Measurements from ENCODE around the gene USP13. TPM values are rescaled to one million over a fixed set of nuclear protein-coding genes. Genes with fewer than 3 reads are reported as not detected.

USP13 gene
- total and polyA plus RNA-seq, 2 experiments from 2014 or later = 9.6 to 22.7 TPM

DNA sequence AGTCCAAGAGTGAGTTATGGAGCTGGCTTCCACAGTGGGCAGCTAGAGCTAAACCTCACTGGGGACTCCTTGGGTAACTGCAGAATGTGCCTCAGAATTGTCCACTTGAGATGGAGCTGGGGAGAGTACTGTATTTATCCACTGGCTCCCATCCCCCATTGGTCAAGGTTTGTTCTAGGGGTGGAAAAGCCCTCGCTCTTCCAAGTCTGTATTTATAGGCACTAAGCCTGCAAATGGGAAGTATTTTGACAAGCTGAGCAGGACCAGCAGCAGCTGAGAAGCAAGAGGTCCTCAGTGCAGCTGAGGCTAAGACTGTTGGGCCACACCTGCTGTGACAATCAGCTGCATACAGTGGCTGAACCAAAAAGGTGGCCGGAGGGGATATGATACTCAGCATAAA lies 5.8 kb downstream of the USP13 start:
- H3F3A ChIP-seq (replicated peaks; ENCODE audit: low read depth) = no peaks in the 10 kb centered on the region; the same call in 1 of the 2 replicates
- no peaks in the 10 kb centered on the region for H3K36me3 ChIP-seq (ENCODE audit: insufficient read depth)
- no peak overlapping the region for H3K27ac ChIP-seq (ENCODE audit: low read depth)
- peaks cover 23% of the 10 kb centered on the region for H3K4me1 ChIP-seq (ENCODE audit: insufficient read depth)
- Mint-ChIP-seq H3K4me3 (no peak overlapping the region), H3K9me3 (0 out of 3 replicates have a peak, but pooled peaks cover 2% of the 10 kb centered on the region), H3K36me3 (ENCODE audit: low read depth) (peaks cover 7% of the 10 kb centered on the region), H3K4me1 (peaks cover 34% of the 10 kb centered on the region), H3K27ac (no peak overlapping the region), H3K27me3 (ENCODE audit: insufficient read depth, low read depth, poor library complexity) (peaks cover 10% of the 10 kb centered on the region)
- no peak overlapping the region for H3K4me2 ChIP-seq
- H3K4me3 ChIP-seq = no peak overlapping the region
- TF ChIP-seq, protein P1, sequence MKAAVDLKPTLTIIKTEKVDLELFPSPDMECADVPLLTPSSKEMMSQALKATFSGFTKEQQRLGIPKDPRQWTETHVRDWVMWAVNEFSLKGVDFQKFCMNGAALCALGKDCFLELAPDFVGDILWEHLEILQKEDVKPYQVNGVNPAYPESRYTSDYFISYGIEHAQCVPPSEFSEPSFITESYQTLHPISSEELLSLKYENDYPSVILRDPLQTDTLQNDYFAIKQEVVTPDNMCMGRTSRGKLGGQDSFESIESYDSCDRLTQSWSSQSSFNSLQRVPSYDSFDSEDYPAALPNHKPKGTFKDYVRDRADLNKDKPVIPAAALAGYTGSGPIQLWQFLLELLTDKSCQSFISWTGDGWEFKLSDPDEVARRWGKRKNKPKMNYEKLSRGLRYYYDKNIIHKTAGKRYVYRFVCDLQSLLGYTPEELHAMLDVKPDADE (IDR thresholded peaks at IDR 0.05) = no peak
- TF ChIP-seq CREB1 (CRISPR knock-in tag; IDR thresholded peaks at IDR 0.05; ENCODE audit: low read depth) (no peak), EZH2 (IDR thresholded peaks at IDR 0.05; ENCODE audit: low read depth, unreplicated experiment) (no peak), STAT1 (IDR thresholded peaks at IDR 0.05; ENCODE audit: unreplicated experiment) (no peak), NANOG (IDR thresholded peaks at IDR 0.05; ENCODE audit: borderline replicate concordance) (no peak), JUNB (IDR thresholded peaks at IDR 0.05; ENCODE audit: unreplicated experiment) (no peak), ZNF331 (CRISPR knock-in tag; IDR thresholded peaks at IDR 0.05; ENCODE audit: low read depth) (no peak), ZNF114 (CRISPR knock-in tag; IDR thresholded peaks at IDR 0.05) (no peak), POLR2AphosphoS5 (IDR thresholded peaks at IDR 0.05; ENCODE audit: low read depth) (no peak), EZH2phosphoT487 (IDR thresholded peaks at IDR 0.05; ENCODE audit: unreplicated experiment) (no peak)
- TF ChIP-seq, protein P2, sequence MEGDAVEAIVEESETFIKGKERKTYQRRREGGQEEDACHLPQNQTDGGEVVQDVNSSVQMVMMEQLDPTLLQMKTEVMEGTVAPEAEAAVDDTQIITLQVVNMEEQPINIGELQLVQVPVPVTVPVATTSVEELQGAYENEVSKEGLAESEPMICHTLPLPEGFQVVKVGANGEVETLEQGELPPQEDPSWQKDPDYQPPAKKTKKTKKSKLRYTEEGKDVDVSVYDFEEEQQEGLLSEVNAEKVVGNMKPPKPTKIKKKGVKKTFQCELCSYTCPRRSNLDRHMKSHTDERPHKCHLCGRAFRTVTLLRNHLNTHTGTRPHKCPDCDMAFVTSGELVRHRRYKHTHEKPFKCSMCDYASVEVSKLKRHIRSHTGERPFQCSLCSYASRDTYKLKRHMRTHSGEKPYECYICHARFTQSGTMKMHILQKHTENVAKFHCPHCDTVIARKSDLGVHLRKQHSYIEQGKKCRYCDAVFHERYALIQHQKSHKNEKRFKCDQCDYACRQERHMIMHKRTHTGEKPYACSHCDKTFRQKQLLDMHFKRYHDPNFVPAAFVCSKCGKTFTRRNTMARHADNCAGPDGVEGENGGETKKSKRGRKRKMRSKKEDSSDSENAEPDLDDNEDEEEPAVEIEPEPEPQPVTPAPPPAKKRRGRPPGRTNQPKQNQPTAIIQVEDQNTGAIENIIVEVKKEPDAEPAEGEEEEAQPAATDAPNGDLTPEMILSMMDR (conservative IDR thresholded peaks at IDR 0.05; ENCODE audit: low read depth in 2 of 2) = no peak
- TF ChIP-seq, protein P3, sequence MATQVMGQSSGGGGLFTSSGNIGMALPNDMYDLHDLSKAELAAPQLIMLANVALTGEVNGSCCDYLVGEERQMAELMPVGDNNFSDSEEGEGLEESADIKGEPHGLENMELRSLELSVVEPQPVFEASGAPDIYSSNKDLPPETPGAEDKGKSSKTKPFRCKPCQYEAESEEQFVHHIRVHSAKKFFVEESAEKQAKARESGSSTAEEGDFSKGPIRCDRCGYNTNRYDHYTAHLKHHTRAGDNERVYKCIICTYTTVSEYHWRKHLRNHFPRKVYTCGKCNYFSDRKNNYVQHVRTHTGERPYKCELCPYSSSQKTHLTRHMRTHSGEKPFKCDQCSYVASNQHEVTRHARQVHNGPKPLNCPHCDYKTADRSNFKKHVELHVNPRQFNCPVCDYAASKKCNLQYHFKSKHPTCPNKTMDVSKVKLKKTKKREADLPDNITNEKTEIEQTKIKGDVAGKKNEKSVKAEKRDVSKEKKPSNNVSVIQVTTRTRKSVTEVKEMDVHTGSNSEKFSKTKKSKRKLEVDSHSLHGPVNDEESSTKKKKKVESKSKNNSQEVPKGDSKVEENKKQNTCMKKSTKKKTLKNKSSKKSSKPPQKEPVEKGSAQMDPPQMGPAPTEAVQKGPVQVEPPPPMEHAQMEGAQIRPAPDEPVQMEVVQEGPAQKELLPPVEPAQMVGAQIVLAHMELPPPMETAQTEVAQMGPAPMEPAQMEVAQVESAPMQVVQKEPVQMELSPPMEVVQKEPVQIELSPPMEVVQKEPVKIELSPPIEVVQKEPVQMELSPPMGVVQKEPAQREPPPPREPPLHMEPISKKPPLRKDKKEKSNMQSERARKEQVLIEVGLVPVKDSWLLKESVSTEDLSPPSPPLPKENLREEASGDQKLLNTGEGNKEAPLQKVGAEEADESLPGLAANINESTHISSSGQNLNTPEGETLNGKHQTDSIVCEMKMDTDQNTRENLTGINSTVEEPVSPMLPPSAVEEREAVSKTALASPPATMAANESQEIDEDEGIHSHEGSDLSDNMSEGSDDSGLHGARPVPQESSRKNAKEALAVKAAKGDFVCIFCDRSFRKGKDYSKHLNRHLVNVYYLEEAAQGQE (IDR thresholded peaks at IDR 0.05; ENCODE audit: unreplicated experiment) = no peak
- ATAC-seq (no peak), DNase-seq (ENCODE audit: low spot score) (no peak)
- H2AFZ ChIP-seq = no peak overlapping the region
- H4K20me1 ChIP-seq (replicated peaks; ENCODE audit: insufficient read depth) = peaks cover 46% of the 10 kb centered on the region
- peaks cover 100% of the 10 kb centered on the region for H3K79me2 ChIP-seq (replicated peaks; ENCODE audit: insufficient read depth)
- H3K9me2 ChIP-seq (ENCODE audit: insufficient read depth) = no peaks in the 10 kb centered on the region
- H3K27me3 ChIP-seq (ENCODE audit: insufficient read depth) = peaks cover 3% of the 10 kb centered on the region; the same call in 1 of the 2 replicates
